Pancreas (tissue), 10 donors: ENCODE measurements around the gene FMNL3. TPM values are rescaled to one million over a fixed set of nuclear protein-coding genes. Genes with fewer than 3 reads are reported as not detected.
"Not testable (repeated sequence)": the region's sequence is repeated elsewhere in the genome, so short reads cannot be mapped to it uniquely, and the experiment has no call there.

Source experiments
- ATAC-seq, 4 donors: fragments of 200-7000 bp; cut with Tn5 transposase; one replicate each; pipeline versions ENCODE4 v1.8.0 to v1.9.1; 2020; ENCODE audit warnings: mild to moderate bottlenecking in 4 of 4, moderate library complexity in 4 of 4
- DNase-seq, 6 donors: peaks; one replicate each; pipeline ENCODE4 v3.0.0-alpha.2; 2020
- FAIRE-seq: peaks from 2 replicates; lab custom pipeline; 2012; peaks lifted over from hg19 to GRCh38; lab: Jason Lieb, UNC
- H3K27ac ChIP-seq, 4 donors: fragments of 200-600 bp; sonication (generic); 1 replicate in 3 of 4; 2 replicates in 1 of 4; pipeline versions ENCODE4 v1.5.0 to v1.8.0; 2020
- H3K27me3 ChIP-seq, 4 donors: fragments of 200-600 bp; one replicate each; pipeline ENCODE4 v1.8.0; 2021
- H3K36me3 ChIP-seq, 3 donors: fragments of 200-600 bp; sonication (generic) in 1 of 3; one replicate each; pipeline versions ENCODE4 v1.5.0 to v1.8.0; 2020 to 2021
- H3K4me1 ChIP-seq, 3 donors: fragments of 200-600 bp; one replicate each; pipeline ENCODE4 v1.8.0; 2021
- H3K4me3 ChIP-seq, 4 donors: fragments of 200-600 bp; sonication (generic) in 2 of 4; one replicate each; pipeline versions ENCODE4 v1.5.0 to v1.8.0; 2020 to 2021
- H3K9me3 ChIP-seq, 4 donors: fragments of 200-600 bp; one replicate each; pipeline ENCODE4 v1.8.0; 2021
- CTCF ChIP-seq, 4 donors: fragments of 200-600 bp; sonication (generic) in 3 of 4; IDR thresholded peaks; one replicate each; pipeline versions ENCODE4 v1.5.0 to v1.8.0; 2021; ENCODE audit warnings: antibody characterized with exemption in 4 of 4
- WGBS, 2 donors: extraction: QIAGEN DNeasy Blood & Tissue Kit; methylation state at CpG; one replicate each; pipeline ENCODE4 v1.1.7; 2013; 5-methylcytosine and 5-hydroxymethylcytosine counted together
- intact Hi-C, 3 donors: fragments of 100-400 bp; cut with DNase I; formaldehyde crosslinking; loops; one replicate each; pipeline versions ENCODE4 v1.11.1 to v1.14.2; 2022
- polyA plus RNA-seq, 2 donors: library from polyadenylated mRNA; stranded (reverse); fragments of 200-250 nt; gene quantifications; one replicate each; pipeline ENCODE4 v1.2.3, GENCODE V29; 2013
- total RNA-seq, 6 donors: library from RNA; stranded (reverse); fragmentation: NEBNext Ultra II Directional in 4 of 6; extraction: Animal tissue kit (Norgen Biotek cat#: 25700) in 4 of 6; gene quantifications; one replicate each; pipeline versions ENCODE4 v1.2.1 to v1.2.4, GENCODE V29; 2021 to 2023
- donor health status: healthy with polysubstance abuse.
- donor health status: DM: no; HTN: no; CAD: no; lungs with moderate emphysema.
- donor health status: DM: no; HTN: no; CAD: no.
- donor health status: control.
- donor health status: control.
- donor health status: Bipolar disorder and iron deficiency.
- donor health status: DM: yes; HTN: yes; CAD: no.
- donor health status: DM: no; HTN: no; CAD: no.
- donor health status: DM: no; HTN: no; CAD: no.
- donor health status: DM: yes; HTN: yes; CAD: no.

FMNL3 gene
- total and polyA plus RNA-seq, 8 donors, result 1.8 to 13.5 (median 3.0) TPM

DNA sequence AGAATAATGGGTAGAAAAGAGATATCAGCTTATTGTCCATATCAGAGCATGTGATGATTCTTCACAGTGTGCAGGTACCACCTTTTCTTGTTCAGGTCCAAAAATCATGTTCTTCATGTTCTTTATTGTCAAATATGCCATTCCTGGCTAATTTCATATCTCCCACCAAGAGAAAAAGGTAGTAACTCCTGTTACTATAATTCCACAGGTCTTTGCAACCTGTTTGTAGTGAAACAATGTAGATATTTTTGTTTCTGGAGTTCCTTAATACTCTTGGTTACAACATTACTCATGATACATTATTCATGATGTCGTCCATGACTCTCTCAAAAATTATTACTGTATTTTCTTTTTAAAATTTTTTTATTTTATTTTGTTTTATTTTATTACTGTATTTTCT is 22.8 kb upstream of the FMNL3 start:
- intact Hi-C loops, result no loop called here
- H3K4me3 ChIP-seq, result no peak overlapping the region
- no peaks in the 10 kb centered on the region for H3K9me3 ChIP-seq
- ATAC-seq, result no peak
- WGBS, 2 donors, result 43 to 50% methylated on average over 1 of the region's 1 CpG
- no peaks in the 10 kb centered on the region for H3K27me3 ChIP-seq
- no peak for DNase-seq
- H3K36me3 ChIP-seq, result no peaks in the 10 kb centered on the region
- no peak overlapping the region for H3K27ac ChIP-seq
- FAIRE-seq, result no peak
- H3K4me1 ChIP-seq, result no peaks in the 10 kb centered on the region
- no peak for TF ChIP-seq CTCF (IDR thresholded peaks at IDR 0.05)

GRCh38 chr12:49728446-49728845 is 21.2 kb upstream of the FMNL3 start:
- FAIRE-seq (no peak), ATAC-seq (no peak), DNase-seq (no peak)
- no peak overlapping the region for H3K27ac ChIP-seq
- no peaks in the 10 kb centered on the region for H3K27me3 ChIP-seq
- 77 to 86% methylated on average over 3 of the region's 3 CpGs for WGBS, 2 donors
- no peaks in the 10 kb centered on the region for H3K9me3 ChIP-seq
- no peaks in the 10 kb centered on the region for H3K4me1 ChIP-seq
- H3K4me3 ChIP-seq, result no peak overlapping the region
- TF ChIP-seq CTCF (IDR thresholded peaks at IDR 0.05), result no peak
- intact Hi-C loops, result no loop called here
- no peaks in the 10 kb centered on the region for H3K36me3 ChIP-seq

GRCh38 chr12:49721355-49721754 is 14.2 kb upstream of the FMNL3 start:
- H3K27me3 ChIP-seq, H3K4me3 ChIP-seq, H3K4me1 ChIP-seq, intact Hi-C loops, H3K9me3 ChIP-seq, H3K27ac ChIP-seq, ATAC-seq, DNase-seq, H3K36me3 ChIP-seq, FAIRE-seq: not testable (repeated sequence)
- WGBS, 2 donors, result 75 to 83% methylated on average over 3 of the region's 3 CpGs

GRCh38 chr12:49720214-49720613 is 13.0 kb upstream of the FMNL3 start:
- no peaks in the 10 kb centered on the region for H3K9me3 ChIP-seq
- no peaks in the 10 kb centered on the region for H3K27me3 ChIP-seq
- TF ChIP-seq CTCF (IDR thresholded peaks at IDR 0.05), result no peak
- ATAC-seq (peak in 2 of 4 donors; percentile 65 to 70), FAIRE-seq (no peak), DNase-seq (no peak)
- no peaks in the 10 kb centered on the region for H3K36me3 ChIP-seq
- WGBS, 2 donors, result 3 to 13% methylated on average over 1 of the region's 1 CpG
- intact Hi-C loops, result no loop called here
- no peak overlapping the region for H3K4me3 ChIP-seq
- no peaks in the 10 kb centered on the region for H3K4me1 ChIP-seq
- H3K27ac ChIP-seq, result no peak overlapping the region

GRCh38 chr12:49717800-49718199 is 10.6 kb upstream of the FMNL3 start:
- ATAC-seq, H3K27me3 ChIP-seq, DNase-seq, H3K27ac ChIP-seq, FAIRE-seq, H3K36me3 ChIP-seq, H3K9me3 ChIP-seq, intact Hi-C loops, H3K4me3 ChIP-seq, H3K4me1 ChIP-seq: not testable (repeated sequence)
- WGBS, 2 donors, result 63 to 71% methylated on average over 3 of the region's 3 CpGs

DNA sequence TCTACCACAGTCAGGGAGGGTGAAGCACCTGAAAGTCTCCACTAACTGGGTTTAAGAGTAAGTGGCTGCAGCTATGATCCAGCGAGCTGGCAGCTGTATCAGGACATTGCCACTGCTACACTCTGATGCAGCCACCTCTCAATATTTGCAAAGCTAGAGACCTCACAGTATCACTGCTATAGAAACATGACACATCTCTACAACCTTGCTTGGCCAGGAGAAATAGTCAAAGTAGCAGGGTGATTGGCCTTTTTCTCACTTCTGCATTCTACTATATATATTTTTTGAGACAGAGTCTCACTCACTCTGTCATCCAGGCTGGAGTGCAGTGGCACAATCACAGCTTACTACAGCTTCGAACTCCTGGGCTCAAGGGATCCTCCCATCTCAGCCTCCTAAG is 9.3 kb upstream of the FMNL3 start:
- DNase-seq (no peak), FAIRE-seq (no peak), ATAC-seq (no peak)
- intact Hi-C loops, result no loop called here
- no peaks in the 10 kb centered on the region for H3K36me3 ChIP-seq
- H3K27ac ChIP-seq, result no peak overlapping the region
- no peaks in the 10 kb centered on the region for H3K4me1 ChIP-seq
- H3K9me3 ChIP-seq, result no peaks in the 10 kb centered on the region
- H3K4me3 ChIP-seq, result no peak overlapping the region
- no peak for TF ChIP-seq CTCF (IDR thresholded peaks at IDR 0.05)
- peaks cover 0 to 3% (median 0%) of the 10 kb centered on the region in 4 donors for H3K27me3 ChIP-seq
- WGBS, 2 donors, result 54 to 55% methylated on average over 2 of the region's 2 CpGs

DNA sequence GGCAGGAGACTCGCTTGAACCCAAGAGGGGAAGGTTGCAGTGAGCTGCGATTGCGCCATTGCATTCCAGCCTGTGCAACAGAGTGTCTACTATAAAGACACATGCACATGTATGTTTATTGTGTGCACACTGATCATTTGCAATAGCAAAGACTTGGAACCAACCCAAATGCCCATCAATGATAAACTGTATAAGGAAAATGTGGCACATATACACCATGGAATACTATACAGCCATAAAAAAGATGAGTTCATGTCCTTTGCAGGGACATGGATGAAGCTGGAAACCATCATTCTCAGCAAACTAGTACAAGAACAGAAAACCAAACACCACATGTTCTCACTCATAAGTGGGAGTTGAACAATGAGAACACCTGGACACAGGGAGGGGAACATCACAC is 6.7 kb upstream of the FMNL3 start:
- H3K4me1 ChIP-seq, H3K36me3 ChIP-seq, DNase-seq, ATAC-seq, H3K27me3 ChIP-seq, H3K27ac ChIP-seq, intact Hi-C loops, H3K4me3 ChIP-seq, FAIRE-seq, H3K9me3 ChIP-seq: not testable (repeated sequence)
- 92 to 94% methylated on average over 3 of the region's 3 CpGs for WGBS, 2 donors
